ENCODE measurements around the gene SLC34A1. TPM values are rescaled to one million over a fixed set of nuclear protein-coding genes. Genes with fewer than 3 reads are reported as not detected.

Gene SLC34A1
- total and polyA plus RNA-seq, 2 of the 13 experiments (the other 11 are each of a cell fraction or from before 2014, with no cell fraction given) = 0.03 to 0.20 TPM

DNA sequence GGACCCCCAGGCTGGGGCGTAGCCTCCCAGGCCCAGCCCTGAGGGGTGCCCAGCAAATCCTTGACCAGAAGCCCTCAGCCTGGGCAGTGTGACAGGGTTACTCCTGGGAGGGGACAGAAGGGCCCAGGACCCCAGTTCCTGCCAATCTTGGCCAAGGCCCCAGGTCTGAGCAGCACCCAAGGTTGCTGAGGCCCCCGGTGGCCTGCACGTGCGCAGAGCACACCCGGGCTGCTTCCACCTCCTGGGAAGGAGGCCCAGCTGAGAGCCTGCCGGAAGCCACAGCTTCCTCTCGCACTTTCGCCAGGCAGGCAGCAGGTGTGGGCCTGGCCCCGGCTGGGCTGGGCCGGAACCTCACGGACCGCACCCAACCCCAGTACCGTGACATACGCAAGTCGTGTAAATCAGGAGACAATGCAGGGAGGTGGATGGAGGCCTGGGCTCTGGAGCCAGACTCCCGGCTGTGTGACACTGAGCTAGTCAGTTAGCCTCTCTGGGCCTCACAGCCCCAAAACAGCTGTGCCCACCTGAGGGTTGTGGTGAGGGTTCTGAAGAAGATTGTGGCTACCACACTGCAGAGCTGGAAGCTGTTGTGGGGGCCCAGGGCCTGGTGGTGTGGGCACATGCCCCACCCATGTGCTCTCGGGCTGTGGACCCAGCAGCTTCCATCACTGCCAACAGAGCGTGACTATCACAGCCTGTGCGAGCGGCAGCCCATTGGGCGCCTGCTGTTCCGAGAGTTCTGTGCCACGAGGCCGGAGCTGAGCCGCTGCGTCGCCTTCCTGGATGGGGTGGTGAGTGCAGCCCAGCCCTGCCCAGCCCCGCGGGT lies 47.3 kb downstream of the SLC34A1 start (continued):
- no peak for TF ChIP-seq ZNF121 (CRISPR knock-in tag; IDR thresholded peaks at IDR 0.05)
- no peak for TF ChIP-seq ZNF577 (CRISPR knock-in tag; IDR thresholded peaks at IDR 0.05; ENCODE audit: borderline replicate concordance, low read depth)

DNA sequence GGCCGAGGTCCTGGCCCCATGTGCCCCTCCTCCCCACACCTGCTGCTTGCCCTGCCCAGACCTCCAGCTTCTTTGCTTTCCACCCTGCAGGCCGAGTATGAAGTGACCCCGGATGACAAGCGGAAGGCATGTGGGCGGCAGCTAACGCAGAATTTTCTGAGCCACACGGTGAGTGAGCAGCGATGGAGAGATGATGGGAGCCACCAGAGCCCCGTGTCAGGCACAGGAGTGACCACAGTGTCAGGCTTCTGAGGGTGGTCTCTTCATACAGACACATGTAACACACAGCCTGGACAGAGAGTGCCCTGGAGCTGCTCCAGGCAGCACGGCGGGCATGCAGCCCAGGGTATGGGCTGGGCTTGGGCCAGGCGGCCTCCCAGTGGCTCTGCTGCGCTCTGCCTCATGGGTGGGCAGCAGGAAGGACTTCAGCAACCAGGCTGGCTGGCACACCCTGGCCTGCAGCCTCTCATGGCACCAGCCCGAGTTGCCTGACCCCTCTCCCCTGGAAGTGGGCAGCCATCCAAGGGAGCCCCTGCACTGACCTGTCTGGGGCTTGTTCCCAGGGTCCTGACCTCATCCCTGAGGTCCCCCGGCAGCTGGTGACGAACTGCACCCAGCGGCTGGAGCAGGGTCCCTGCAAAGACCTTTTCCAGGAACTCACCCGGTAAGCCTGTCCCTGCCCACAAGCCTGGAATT lies 48.1 kb downstream of the SLC34A1 start:
- Histone ChIP-seq H3K27me3 (ENCODE audit: control insufficient read depth in 1 of 2, insufficient read depth in 2 of 2, low read length in 2 of 2) (no peaks in the 10 kb centered on the region), H3K9ac (ENCODE audit: insufficient read depth, low read depth, low read length) (no peak overlapping the region), H3K4me2 (ENCODE audit: low read depth, low read length) (no peak overlapping the region), H3K4me3 (replicated peaks in 1 of 3; ENCODE audit: insufficient read depth in 1 of 3, low read depth in 2 of 3, low read length in 3 of 3) (no peak overlapping the region), H3K9me3 (ENCODE audit: low read length) (no peaks in the 10 kb centered on the region), H2AFZ (ENCODE audit: low read length) (no peak overlapping the region), H3K79me2 (ENCODE audit: insufficient read depth, low read length) (peaks cover 10% of the 10 kb centered on the region), H3K36me3 (replicated peaks in 1 of 2; ENCODE audit: control insufficient read depth in 1 of 2, insufficient read depth in 2 of 2, low read length in 2 of 2) (peaks cover 17 to 27% of the 10 kb centered on the region in 2 experiments; a peak in 4 of 5 replicates), H3K4me1 (ENCODE audit: insufficient read depth, low read length) (peaks cover 48% of the 10 kb centered on the region), H3K27ac (ENCODE audit: extremely low read length, insufficient read depth, low read length) (no peak overlapping the region), H4K20me1 (ENCODE audit: insufficient read depth, low read length) (no peaks in the 10 kb centered on the region)
- BruUV-seq (replicated peaks) = no TSS peak
- intact Hi-C loops (cut with micrococcal nuclease; ENCODE audit: unreplicated experiment) = no loop called here
- CTCF ChIA-PET (ENCODE audit: low intra/inter-chr PET ratio, low total read pairs) = no interaction called here
- DNase-seq (ENCODE audit: low spot score) = no peak
- WGBS (ENCODE audit: low lambda C conversion rate) = 93% methylated on average over 8 of the region's 18 CpGs
- in situ Hi-C loops (cut with HindIII; ENCODE audit: extremely low pct_ligation_motif_present, low pct_unique_long_range_greater_than_20kb) = no loop called here
- FAIRE-seq = no peak
- POLR2A ChIA-PET = interaction anchor here (0.7 to 1.5 kb wide), 3 partner anchors 16 to 65 kb away, joined by 3 read pairs; partner anchors contain the start of gene PDLIM7
- ATAC-seq = no peak
- TF ChIP-seq ESRRA (CRISPR knock-in tag; IDR thresholded peaks at IDR 0.05; ENCODE audit: low read depth) (no peak), E2F1 (CRISPR knock-in tag; IDR thresholded peaks at IDR 0.05) (no peak), MEF2D (CRISPR knock-in tag; IDR thresholded peaks at IDR 0.05) (no peak), ZNF124 (CRISPR knock-in tag; IDR thresholded peaks at IDR 0.05) (no peak), SMC3 (IDR thresholded peaks at IDR 0.05; ENCODE audit: low read length) (no peak), AGO1 (IDR thresholded peaks at IDR 0.05; ENCODE audit: low read depth, low read length, poor library complexity, severe bottlenecking) (peak; percentile 88), TAF15 (IDR thresholded peaks at IDR 0.05; ENCODE audit: low read depth, low read length, poor library complexity, severe bottlenecking) (peak; percentile 55), IRF2 (CRISPR knock-in tag; IDR thresholded peaks at IDR 0.05) (no peak), ZNF652 (CRISPR knock-in tag; IDR thresholded peaks at IDR 0.05; ENCODE audit: borderline replicate concordance, low read depth) (no peak), ZNF883 (CRISPR knock-in tag; IDR thresholded peaks at IDR 0.05; ENCODE audit: not compliant biosample characterization) (no peak), NFYB (CRISPR knock-in tag; IDR thresholded peaks at IDR 0.05) (no peak), EED (CRISPR knock-in tag; IDR thresholded peaks at IDR 0.05) (no peak), MEIS1 (CRISPR knock-in tag; IDR thresholded peaks at IDR 0.05; ENCODE audit: borderline replicate concordance) (no peak), PHF5A (CRISPR knock-in tag; IDR thresholded peaks at IDR 0.05; ENCODE audit: low read depth, unreplicated experiment) (no peak), ZNF296 (CRISPR knock-in tag; conservative IDR thresholded peaks at IDR 0.05) (no peak)
- TF ChIP-seq, protein P1, sequence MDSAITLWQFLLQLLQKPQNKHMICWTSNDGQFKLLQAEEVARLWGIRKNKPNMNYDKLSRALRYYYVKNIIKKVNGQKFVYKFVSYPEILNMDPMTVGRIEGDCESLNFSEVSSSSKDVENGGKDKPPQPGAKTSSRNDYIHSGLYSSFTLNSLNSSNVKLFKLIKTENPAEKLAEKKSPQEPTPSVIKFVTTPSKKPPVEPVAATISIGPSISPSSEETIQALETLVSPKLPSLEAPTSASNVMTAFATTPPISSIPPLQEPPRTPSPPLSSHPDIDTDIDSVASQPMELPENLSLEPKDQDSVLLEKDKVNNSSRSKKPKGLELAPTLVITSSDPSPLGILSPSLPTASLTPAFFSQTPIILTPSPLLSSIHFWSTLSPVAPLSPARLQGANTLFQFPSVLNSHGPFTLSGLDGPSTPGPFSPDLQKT (CRISPR knock-in tag; IDR thresholded peaks at IDR 0.05; ENCODE audit: borderline replicate concordance) = no peak
